ENCODE measurements around the gene DNAJC7.

Gene DNAJC7

GRCh38 chr17:42016941-42017865, at the start of gene DNAJC7:
Gene DNAJC7, minus strand, starts transcription at chr17:42017439. Its CDS starts 23 bp downstream, at chr17:42017416.
- peak; percentile 92 to 97 for DNase-seq

GRCh38 chr17:42065201-42065600, 48.0 kb upstream of the DNAJC7 start:
- no peak for DNase-seq

- no peak for DNase-seq
Measured at GRCh38 chr17:42062681-42063080, 45.4 kb upstream of the DNAJC7 start.

GRCh38 chr17:42061646-42062487, 44.6 kb upstream of the DNAJC7 start:
- no peak for DNase-seq

GRCh38 chr17:42060231-42060630, 43.0 kb upstream of the DNAJC7 start:
- no peak for DNase-seq

GRCh38 chr17:42059815-42060214, 42.6 kb upstream of the DNAJC7 start:
- no peak for DNase-seq

- DNase-seq: no peak
Measured at GRCh38 chr17:42058063-42058462, 40.8 kb upstream of the DNAJC7 start.

- no peak for DNase-seq
Measured at GRCh38 chr17:42056635-42057034, 39.4 kb upstream of the DNAJC7 start.

GRCh38 chr17:42055496-42055895, 38.3 kb upstream of the DNAJC7 start:
- DNase-seq: no peak

GRCh38 chr17:42055027-42055426, 37.8 kb upstream of the DNAJC7 start:
- no peak for DNase-seq

- no peak for DNase-seq
Measured at GRCh38 chr17:42053731-42054500, 36.7 kb upstream of the DNAJC7 start.

- DNase-seq: no peak
Measured at GRCh38 chr17:42052346-42052877, 35.2 kb upstream of the DNAJC7 start.

- DNase-seq: no peak
Measured at GRCh38 chr17:42051645-42052044, 34.4 kb upstream of the DNAJC7 start.

- DNase-seq: no peak
Measured at GRCh38 chr17:42051013-42051400, 33.8 kb upstream of the DNAJC7 start.

- peak; percentile 38 to 62 for DNase-seq
Measured at GRCh38 chr17:42050393-42051012, 33.3 kb upstream of the DNAJC7 start, which contains the start of gene C17orf113. Gene C17orf113, minus strand, starts transcription at chr17:42050601. Its CDS starts 7,225 bp downstream, at chr17:42043376.

GRCh38 chr17:42049834-42050392, 32.7 kb upstream of the DNAJC7 start:
- no peak for DNase-seq

- no peak for DNase-seq
Measured at GRCh38 chr17:42047343-42047742, 30.1 kb upstream of the DNAJC7 start.

- DNase-seq: no peak
Measured at GRCh38 chr17:42045719-42046118, 28.5 kb upstream of the DNAJC7 start.

- DNase-seq: no peak
Measured at GRCh38 chr17:42042598-42043319, 25.5 kb upstream of the DNAJC7 start.

- no peak for DNase-seq
Measured at GRCh38 chr17:42041619-42042018, 24.4 kb upstream of the DNAJC7 start.

GRCh38 chr17:42040818-42041217, 23.6 kb upstream of the DNAJC7 start:
- no peak for DNase-seq

All from NCI-H1930 (cell line).